NB4 (cell line): ENCODE data around the gene TYRO3.

Experiments used
- MYC ChIP-seq: IDR thresholded peaks from 2 replicates; pipeline ENCODE4 v1.6.1; 2011; ENCODE audit warnings: low read depth, low read length
- POLR2A ChIP-seq: IDR thresholded peaks from 2 replicates; pipeline ENCODE4 v1.6.1; 2011; ENCODE audit warnings: mild to moderate bottlenecking; ENCODE audit not compliant: insufficient read length; ENCODE audit errors: extremely low read depth
- TF ChIP-seq, protein P1 (sequence below): IDR thresholded peaks from one replicate; pipeline ENCODE4 v1.5.1; 2012; ENCODE audit warnings: low read depth, low read length
- TF ChIP-seq, protein P2 (sequence below): IDR thresholded peaks from 2 replicates; pipeline ENCODE4 v1.6.1; 2011; ENCODE audit warnings: low read depth, low read length

DNA sequence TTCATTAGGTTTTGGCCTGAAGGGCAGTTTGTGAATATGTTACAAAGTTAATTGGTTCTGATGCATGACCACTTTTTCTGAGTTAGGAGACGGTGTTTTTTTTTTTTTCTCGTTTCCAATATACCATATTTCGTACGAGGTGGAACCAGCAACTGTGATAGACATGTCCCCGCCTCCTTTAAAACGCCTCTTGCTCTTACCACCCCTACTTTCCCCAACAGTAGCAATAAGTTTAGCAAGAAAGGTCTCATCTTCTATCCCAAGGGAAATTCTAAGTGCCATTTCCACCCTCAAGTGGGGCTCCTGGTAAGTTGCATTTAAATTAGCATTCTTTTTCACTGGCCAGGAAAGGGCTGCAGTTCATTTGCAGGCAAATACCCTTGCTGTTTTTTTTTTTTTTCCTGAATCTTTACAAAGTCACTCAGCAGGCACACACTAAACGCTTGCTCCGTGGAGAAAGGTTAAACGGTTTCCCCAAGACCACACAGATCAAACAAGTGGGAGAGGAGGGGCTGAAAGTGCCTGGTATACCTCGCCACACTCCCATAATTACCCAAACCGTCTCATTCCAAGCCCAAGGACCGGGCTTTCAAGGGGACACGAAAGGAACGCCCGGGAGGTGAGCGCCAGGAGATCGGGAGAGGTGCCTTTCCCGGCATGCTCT, 61.7 kb downstream of the TYRO3 start:
- TF ChIP-seq, protein P1, sequence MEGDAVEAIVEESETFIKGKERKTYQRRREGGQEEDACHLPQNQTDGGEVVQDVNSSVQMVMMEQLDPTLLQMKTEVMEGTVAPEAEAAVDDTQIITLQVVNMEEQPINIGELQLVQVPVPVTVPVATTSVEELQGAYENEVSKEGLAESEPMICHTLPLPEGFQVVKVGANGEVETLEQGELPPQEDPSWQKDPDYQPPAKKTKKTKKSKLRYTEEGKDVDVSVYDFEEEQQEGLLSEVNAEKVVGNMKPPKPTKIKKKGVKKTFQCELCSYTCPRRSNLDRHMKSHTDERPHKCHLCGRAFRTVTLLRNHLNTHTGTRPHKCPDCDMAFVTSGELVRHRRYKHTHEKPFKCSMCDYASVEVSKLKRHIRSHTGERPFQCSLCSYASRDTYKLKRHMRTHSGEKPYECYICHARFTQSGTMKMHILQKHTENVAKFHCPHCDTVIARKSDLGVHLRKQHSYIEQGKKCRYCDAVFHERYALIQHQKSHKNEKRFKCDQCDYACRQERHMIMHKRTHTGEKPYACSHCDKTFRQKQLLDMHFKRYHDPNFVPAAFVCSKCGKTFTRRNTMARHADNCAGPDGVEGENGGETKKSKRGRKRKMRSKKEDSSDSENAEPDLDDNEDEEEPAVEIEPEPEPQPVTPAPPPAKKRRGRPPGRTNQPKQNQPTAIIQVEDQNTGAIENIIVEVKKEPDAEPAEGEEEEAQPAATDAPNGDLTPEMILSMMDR: no peak
- TF ChIP-seq POLR2A: no peak
- TF ChIP-seq MYC: no peak
- TF ChIP-seq, protein P2, sequence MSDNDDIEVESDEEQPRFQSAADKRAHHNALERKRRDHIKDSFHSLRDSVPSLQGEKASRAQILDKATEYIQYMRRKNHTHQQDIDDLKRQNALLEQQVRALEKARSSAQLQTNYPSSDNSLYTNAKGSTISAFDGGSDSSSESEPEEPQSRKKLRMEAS: no peak
